ENCODE measurements around the gene CLTB.

CLTB gene

DNA sequence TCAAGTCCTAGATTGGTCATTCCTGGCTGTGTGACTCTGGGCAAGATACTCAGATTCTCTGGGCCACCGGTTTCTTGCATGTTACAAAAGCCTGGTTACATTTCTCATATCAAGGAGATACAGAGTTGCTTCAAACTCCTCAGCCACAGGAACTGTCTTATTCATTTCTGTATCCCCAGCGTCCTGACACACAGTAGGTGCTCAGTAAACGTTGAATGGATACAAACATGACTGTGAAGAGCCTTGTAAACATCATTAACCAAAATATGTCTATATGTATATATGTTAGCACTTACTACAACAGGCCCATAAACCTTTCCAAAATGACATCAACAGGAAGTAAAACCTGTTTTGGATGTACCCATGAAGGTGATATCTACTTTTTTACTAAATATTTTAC lies 1.6 kb downstream of the CLTB start:
- H3K36me3 Mint-ChIP-seq (ENCODE audit: low read depth): no peaks in the 10 kb centered on the region
- TF ChIP-seq, protein P1, sequence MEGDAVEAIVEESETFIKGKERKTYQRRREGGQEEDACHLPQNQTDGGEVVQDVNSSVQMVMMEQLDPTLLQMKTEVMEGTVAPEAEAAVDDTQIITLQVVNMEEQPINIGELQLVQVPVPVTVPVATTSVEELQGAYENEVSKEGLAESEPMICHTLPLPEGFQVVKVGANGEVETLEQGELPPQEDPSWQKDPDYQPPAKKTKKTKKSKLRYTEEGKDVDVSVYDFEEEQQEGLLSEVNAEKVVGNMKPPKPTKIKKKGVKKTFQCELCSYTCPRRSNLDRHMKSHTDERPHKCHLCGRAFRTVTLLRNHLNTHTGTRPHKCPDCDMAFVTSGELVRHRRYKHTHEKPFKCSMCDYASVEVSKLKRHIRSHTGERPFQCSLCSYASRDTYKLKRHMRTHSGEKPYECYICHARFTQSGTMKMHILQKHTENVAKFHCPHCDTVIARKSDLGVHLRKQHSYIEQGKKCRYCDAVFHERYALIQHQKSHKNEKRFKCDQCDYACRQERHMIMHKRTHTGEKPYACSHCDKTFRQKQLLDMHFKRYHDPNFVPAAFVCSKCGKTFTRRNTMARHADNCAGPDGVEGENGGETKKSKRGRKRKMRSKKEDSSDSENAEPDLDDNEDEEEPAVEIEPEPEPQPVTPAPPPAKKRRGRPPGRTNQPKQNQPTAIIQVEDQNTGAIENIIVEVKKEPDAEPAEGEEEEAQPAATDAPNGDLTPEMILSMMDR (IDR thresholded peaks at IDR 0.05): no peak
- H3K9me3 Mint-ChIP-seq: no peaks in the 10 kb centered on the region
- peaks cover 22% of the 10 kb centered on the region for H3K27me3 Mint-ChIP-seq (ENCODE audit: low read depth, poor library complexity)
- peak overlapping the region; percentile 77 for H3K4me3 Mint-ChIP-seq
- peaks cover 5% of the 10 kb centered on the region for H3K4me1 Mint-ChIP-seq
- DNase-seq: no peak
- H3K27ac Mint-ChIP-seq: no peak overlapping the region

DNA sequence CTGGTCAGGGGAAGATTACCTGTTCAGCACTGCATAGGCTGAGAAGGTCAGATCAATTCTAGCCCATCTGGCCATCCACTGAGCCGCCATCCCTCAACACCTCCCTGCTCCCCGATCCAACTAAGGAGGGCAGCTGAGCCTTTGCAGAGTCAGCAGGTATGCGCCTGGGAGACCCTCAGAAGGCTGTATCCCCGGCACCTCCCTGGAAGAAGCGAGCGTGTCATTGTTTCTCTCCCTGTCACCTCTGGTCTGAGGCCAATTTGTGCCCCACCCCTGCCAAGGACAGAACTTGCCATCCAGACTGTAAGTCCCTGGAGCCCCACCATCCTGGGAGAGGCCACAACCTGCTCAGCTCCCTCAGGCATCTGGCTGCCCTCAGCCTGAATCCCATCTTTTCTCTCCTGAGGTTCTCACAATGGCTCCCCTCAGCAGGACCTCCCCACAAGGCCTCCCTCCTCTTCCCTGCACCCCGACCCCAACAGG lies 2.6 kb downstream of the CLTB start:
- DNase-seq: no peak

DNA sequence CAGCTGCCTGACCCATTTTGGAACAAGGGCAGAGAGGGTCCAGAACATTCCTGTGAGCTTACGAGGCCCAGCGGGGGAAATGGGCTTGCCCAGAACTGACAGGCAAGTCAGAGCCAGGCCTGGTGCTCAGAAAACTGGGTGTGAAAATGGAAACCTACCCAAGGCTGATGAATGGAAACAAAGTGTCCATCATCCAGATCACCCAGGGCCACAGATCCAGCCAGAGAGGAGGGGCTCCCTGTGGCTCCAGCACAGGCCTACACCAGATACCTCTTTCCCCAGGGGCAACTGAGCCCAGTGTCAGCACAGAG lies 3.1 kb downstream of the CLTB start:
- TF ChIP-seq, protein P1 (IDR thresholded peaks at IDR 0.05): no peak
- no peaks in the 10 kb centered on the region for H3K36me3 Mint-ChIP-seq (ENCODE audit: low read depth)
- no peaks in the 10 kb centered on the region for H3K9me3 Mint-ChIP-seq
- peaks cover 5% of the 10 kb centered on the region for H3K4me1 Mint-ChIP-seq
- no peak overlapping the region for H3K27ac Mint-ChIP-seq
- H3K27me3 Mint-ChIP-seq (ENCODE audit: low read depth, poor library complexity): peaks cover 20% of the 10 kb centered on the region
- DNase-seq: no peak
- H3K4me3 Mint-ChIP-seq: no peak overlapping the region

More for the DNA sequence above, 2.6 kb downstream of the CLTB start:
- Mint-ChIP-seq H3K27me3 (ENCODE audit: low read depth, poor library complexity) (peaks cover 22% of the 10 kb centered on the region), H3K4me1 (peaks cover 5% of the 10 kb centered on the region), H3K36me3 (ENCODE audit: low read depth) (no peaks in the 10 kb centered on the region), H3K27ac (no peak overlapping the region), H3K4me3 (no peak overlapping the region), H3K9me3 (no peaks in the 10 kb centered on the region)
- TF ChIP-seq, protein P1 (IDR thresholded peaks at IDR 0.05): no peak

DNA sequence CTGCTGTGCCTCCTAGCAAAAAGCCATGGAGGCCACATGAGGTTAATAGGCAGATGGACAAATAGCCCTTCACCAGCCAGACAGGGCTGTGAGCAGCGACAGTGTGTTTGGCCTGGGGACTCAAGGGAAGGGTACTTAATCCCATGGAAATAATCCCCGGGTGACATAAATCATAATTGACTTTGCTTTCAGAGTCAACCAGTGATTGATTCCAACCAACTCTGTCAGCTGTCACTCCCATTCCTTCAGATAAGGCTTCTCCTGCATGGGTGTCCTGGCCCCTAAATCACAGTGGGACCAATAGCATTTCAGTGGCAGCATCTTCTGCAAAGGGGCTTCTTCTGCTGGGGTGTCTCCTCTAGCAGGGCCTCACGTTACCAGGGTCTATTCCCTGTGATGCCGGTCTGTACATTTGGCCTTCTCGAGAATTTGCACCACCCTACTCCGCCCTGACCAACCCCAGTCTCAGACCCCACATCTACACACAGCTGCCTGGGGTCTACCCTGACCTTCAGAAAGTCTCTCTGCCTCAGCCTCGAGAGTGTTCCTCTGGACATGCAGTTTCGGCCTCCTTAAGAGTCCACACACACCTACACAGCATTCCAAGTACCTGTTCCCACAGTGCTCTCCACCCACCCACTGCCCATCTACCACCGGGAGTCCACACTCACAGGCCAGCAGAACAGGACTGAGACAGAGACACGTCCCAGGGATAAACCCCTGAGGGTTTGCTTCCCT lies 3.7 kb downstream of the CLTB start:
- H3K4me3 Mint-ChIP-seq: no peak overlapping the region
- H3K27ac Mint-ChIP-seq: no peak overlapping the region
- H3K9me3 Mint-ChIP-seq: no peaks in the 10 kb centered on the region
- TF ChIP-seq, protein P1 (IDR thresholded peaks at IDR 0.05): no peak
- peaks cover 16% of the 10 kb centered on the region for H3K27me3 Mint-ChIP-seq (ENCODE audit: low read depth, poor library complexity)
- DNase-seq: no peak
- H3K36me3 Mint-ChIP-seq (ENCODE audit: low read depth): no peaks in the 10 kb centered on the region
- peaks cover 5% of the 10 kb centered on the region for H3K4me1 Mint-ChIP-seq

DNA sequence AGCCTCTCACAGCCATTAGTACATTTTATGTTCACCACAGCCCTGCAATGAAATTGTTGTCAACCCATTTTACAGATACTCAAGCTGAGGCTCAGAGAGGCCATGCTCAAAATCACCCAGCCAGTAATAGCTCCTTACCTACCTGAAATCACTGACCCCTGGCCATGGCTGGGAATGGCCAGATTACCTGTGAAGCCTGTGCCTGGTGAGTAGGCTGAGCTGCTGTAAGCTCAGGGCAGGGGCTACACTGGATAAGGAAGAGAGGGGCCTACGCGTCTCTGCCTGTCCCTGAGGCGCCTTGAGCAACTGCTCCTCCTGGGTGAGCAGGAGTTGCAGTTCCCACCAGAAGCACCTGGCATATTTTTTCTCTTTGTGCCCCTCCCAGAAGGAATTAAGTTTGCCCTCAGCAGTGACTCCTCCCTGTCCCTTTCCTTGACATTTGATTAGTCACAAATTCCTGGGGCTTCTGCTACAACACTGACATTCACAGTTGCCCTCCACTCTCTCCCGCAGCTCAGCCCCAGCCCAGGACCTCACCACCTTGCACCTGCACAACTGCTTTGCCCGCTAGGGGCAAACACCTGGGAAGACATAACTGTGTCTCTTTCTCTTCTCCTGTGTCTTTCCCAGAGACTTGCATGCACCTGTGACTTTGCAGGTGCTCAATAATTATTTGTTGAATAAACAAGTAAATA lies 5.7 kb downstream of the CLTB start:
- Mint-ChIP-seq H3K9me3 (no peaks in the 10 kb centered on the region), H3K4me1 (peaks cover 9% of the 10 kb centered on the region), H3K27ac (no peak overlapping the region), H3K36me3 (ENCODE audit: low read depth) (no peaks in the 10 kb centered on the region), H3K4me3 (no peak overlapping the region), H3K27me3 (ENCODE audit: low read depth, poor library complexity) (peaks cover 13% of the 10 kb centered on the region)
- DNase-seq: no peak
- TF ChIP-seq, protein P1 (IDR thresholded peaks at IDR 0.05): no peak

Measured in nephron progenitor cell (in vitro differentiated cells).